Measurements from ENCODE around the gene ASTL. TPM values are rescaled to one million over a fixed set of nuclear protein-coding genes. Genes with fewer than 3 reads are reported as not detected.

The ASTL gene
- total and polyA plus RNA-seq, 2 of the 13 experiments (the other 11 are each of a cell fraction or from before 2014, with no cell fraction given): not detected

- Histone ChIP-seq H3K4me2 (ENCODE audit: low read depth, low read length) (no peak overlapping the region), H3K9ac (ENCODE audit: insufficient read depth, low read depth, low read length) (no peak overlapping the region), H2AFZ (ENCODE audit: low read length) (no peak overlapping the region), H3K79me2 (ENCODE audit: insufficient read depth, low read length) (no peaks in the 10 kb centered on the region), H3K36me3 (replicated peaks in 1 of 2; ENCODE audit: control insufficient read depth in 1 of 2, insufficient read depth in 2 of 2, low read length in 2 of 2) (no peaks in the 10 kb centered on the region), H3K9me3 (ENCODE audit: low read length) (no peaks in the 10 kb centered on the region), H4K20me1 (ENCODE audit: insufficient read depth, low read length) (no peaks in the 10 kb centered on the region), H3K4me3 (replicated peaks in 1 of 3; ENCODE audit: insufficient read depth in 1 of 3, low read depth in 2 of 3, low read length in 3 of 3) (no peak overlapping the region), H3K27ac (ENCODE audit: extremely low read length, insufficient read depth, low read length) (no peak overlapping the region), H3K27me3 (ENCODE audit: control insufficient read depth in 1 of 2, insufficient read depth in 2 of 2, low read length in 2 of 2) (peaks cover 15 to 72% of the 10 kb centered on the region in 2 experiments), H3K4me1 (ENCODE audit: insufficient read depth, low read length) (peaks cover 5% of the 10 kb centered on the region)
- FAIRE-seq (no peak), ATAC-seq (no peak), DNase-seq (ENCODE audit: low spot score) (no peak)
- in situ Hi-C loops (cut with HindIII; ENCODE audit: extremely low pct_ligation_motif_present, low pct_unique_long_range_greater_than_20kb) (no loop called here), intact Hi-C loops (cut with micrococcal nuclease; ENCODE audit: unreplicated experiment) (loop anchor here (1.0 kb wide), 1 partner anchor 28 kb away; no protein-coding TSS in a partner anchor)
- ChIA-PET CTCF (ENCODE audit: low intra/inter-chr PET ratio, low total read pairs) (no interaction called here), POLR2A (no interaction called here)
- no peak for TF ChIP-seq ERF (CRISPR knock-in tag; IDR thresholded peaks at IDR 0.05)
- WGBS (ENCODE audit: low lambda C conversion rate): 21% methylated on average over 5 of the region's 5 CpGs
- no TSS peak for BruUV-seq (replicated peaks)
Measured at GRCh38 chr2:96156926-96157648, 18.8 kb upstream of the ASTL start.

GRCh38 chr2:96156011-96156820 lies 17.9 kb upstream of the ASTL start:
- intact Hi-C loops (cut with micrococcal nuclease; ENCODE audit: unreplicated experiment): no loop called here
- ATAC-seq: no peak
- TF ChIP-seq BRD4 (CRISPR knock-in tag; IDR thresholded peaks at IDR 0.05) (no peak), ZNF574 (CRISPR knock-in tag; IDR thresholded peaks at IDR 0.05) (no peak), MAFG (CRISPR knock-in tag; IDR thresholded peaks at IDR 0.05) (no peak), FOXK1 (CRISPR knock-in tag; IDR thresholded peaks at IDR 0.05; ENCODE audit: borderline replicate concordance, low read depth) (no peak), MIER3 (CRISPR knock-in tag; IDR thresholded peaks at IDR 0.05; ENCODE audit: borderline replicate concordance) (no peak), ATRX (CRISPR knock-in tag; IDR thresholded peaks at IDR 0.05; ENCODE audit: borderline replicate concordance) (no peak), ZNF138 (CRISPR knock-in tag; IDR thresholded peaks at IDR 0.05; ENCODE audit: low read depth) (no peak), MNT (IDR thresholded peaks at IDR 0.05) (no peak), ZBTB38 (CRISPR knock-in tag; IDR thresholded peaks at IDR 0.05) (no peak), NR2C2 (CRISPR knock-in tag; IDR thresholded peaks at IDR 0.05; ENCODE audit: borderline replicate concordance) (no peak), ZNF761 (CRISPR knock-in tag; conservative IDR thresholded peaks at IDR 0.05) (no peak), ZNF530 (CRISPR knock-in tag; IDR thresholded peaks at IDR 0.05; ENCODE audit: low read depth) (no peak), NBN (conservative IDR thresholded peaks at IDR 0.05) (no peak)

More at GRCh38 chr2:96156011-96156820, 17.9 kb upstream of the ASTL start:
- Histone ChIP-seq H3K9me3 (ENCODE audit: low read length) (no peaks in the 10 kb centered on the region), H4K20me1 (ENCODE audit: insufficient read depth, low read length) (no peaks in the 10 kb centered on the region), H3K27me3 (ENCODE audit: control insufficient read depth in 1 of 2, insufficient read depth in 2 of 2, low read length in 2 of 2) (peaks cover 15 to 70% of the 10 kb centered on the region in 2 experiments), H2AFZ (ENCODE audit: low read length) (no peak overlapping the region), H3K4me3 (replicated peaks in 1 of 3; ENCODE audit: insufficient read depth in 1 of 3, low read depth in 2 of 3, low read length in 3 of 3) (no peak overlapping the region), H3K27ac (ENCODE audit: extremely low read length, insufficient read depth, low read length) (no peak overlapping the region), H3K36me3 (replicated peaks in 1 of 2; ENCODE audit: control insufficient read depth in 1 of 2, insufficient read depth in 2 of 2, low read length in 2 of 2) (no peaks in the 10 kb centered on the region), H3K79me2 (ENCODE audit: insufficient read depth, low read length) (no peaks in the 10 kb centered on the region), H3K9ac (ENCODE audit: insufficient read depth, low read depth, low read length) (no peak overlapping the region), H3K4me2 (ENCODE audit: low read depth, low read length) (no peak overlapping the region), H3K4me1 (ENCODE audit: insufficient read depth, low read length) (no peaks in the 10 kb centered on the region)
- WGBS (ENCODE audit: low lambda C conversion rate): 34% methylated on average over 10 of the region's 10 CpGs
- BruUV-seq (replicated peaks): no TSS peak
- DNase-seq (ENCODE audit: low spot score): no peak
- no peak for FAIRE-seq
- CTCF ChIA-PET (ENCODE audit: low intra/inter-chr PET ratio, low total read pairs): no interaction called here
- POLR2A ChIA-PET: no interaction called here
- in situ Hi-C loops (cut with HindIII; ENCODE audit: extremely low pct_ligation_motif_present, low pct_unique_long_range_greater_than_20kb): no loop called here
